GM19099 (cell line): Measurements from ENCODE around the gene UBE2E2.

Experiments used
- POLR2A ChIP-seq: IDR thresholded peaks from 3 replicates; pipeline ENCODE4 v1.6.1; 2011; ENCODE audit warnings: low read depth; ENCODE audit not compliant: insufficient read length; ENCODE audit errors: extremely low read depth

Gene UBE2E2

GRCh38 chr3:23567917-23568316 lies 364.8 kb downstream of the UBE2E2 start:
- TF ChIP-seq POLR2A: no peak

- no peak for TF ChIP-seq POLR2A
These were observed 370.7 kb downstream of the UBE2E2 start for GRCh38 chr3:23573827-23574226.

- TF ChIP-seq POLR2A: no peak
These were observed 371.7 kb downstream of the UBE2E2 start for GRCh38 chr3:23574822-23575315.

- TF ChIP-seq POLR2A: no peak
These were observed 372.6 kb downstream of the UBE2E2 start for GRCh38 chr3:23575697-23576096.

GRCh38 chr3:23576379-23576959 lies 373.3 kb downstream of the UBE2E2 start:
- TF ChIP-seq POLR2A: no peak

GRCh38 chr3:23580096-23580713 lies 377.1 kb downstream of the UBE2E2 start:
- no peak for TF ChIP-seq POLR2A

GRCh38 chr3:23583980-23584740 lies 381.0 kb downstream of the UBE2E2 start:
- TF ChIP-seq POLR2A: no peak

- no peak for TF ChIP-seq POLR2A
These were observed 384.4 kb downstream of the UBE2E2 start for GRCh38 chr3:23587513-23587912.

GRCh38 chr3:23588547-23588946 lies 385.4 kb downstream of the UBE2E2 start:
- no peak for TF ChIP-seq POLR2A

- no peak for TF ChIP-seq POLR2A
These were observed 386.5 kb downstream of the UBE2E2 start for GRCh38 chr3:23589602-23590001.

GRCh38 chr3:23590424-23591273 lies 387.5 kb downstream of the UBE2E2 start:
- TF ChIP-seq POLR2A: no peak

GRCh38 chr3:23591374-23591773 lies 388.2 kb downstream of the UBE2E2 start:
- TF ChIP-seq POLR2A: no peak

GRCh38 chr3:23592961-23593931 lies 390.1 kb downstream of the UBE2E2 start:
- TF ChIP-seq POLR2A: no peak

GRCh38 chr3:23594066-23594465 lies 390.9 kb downstream of the UBE2E2 start:
- TF ChIP-seq POLR2A: no peak
